Heart left ventricle (tissue), 16 donors: ENCODE data around the gene SLC26A4. TPM values are rescaled to one million over a fixed set of nuclear protein-coding genes. Genes with fewer than 3 reads are reported as not detected.
A peak's percentile ranks its signal among the peaks of the same experiment; 100 is the strongest.

Source experiments
- ATAC-seq, 4 donors: fragments of 200-7000 bp; cut with Tn5 transposase; one replicate each; pipeline ENCODE4 v1.9.1; 2020 to 2022; ENCODE audit warnings: moderate library complexity in 4 of 4, mild to moderate bottlenecking in 3 of 4, moderate number of reproducible peaks in 1 of 4
- DNase-seq, 5 donors: peaks; one replicate each; pipeline ENCODE4 v3.0.0-alpha.2; 2020
- H3K27ac ChIP-seq, 12 donors: fragments of 200-600 bp; sonication (generic) in 4 of 12; one replicate each; pipeline versions ENCODE4 v1.5.0 to v1.8.0; 2016 to 2022; ENCODE audit warnings: mild to moderate bottlenecking in 2 of 12
- H3K27me3 ChIP-seq, 9 donors: fragments of 200-600 bp; sonication (generic) in 2 of 9; one replicate each; pipeline versions ENCODE4 v1.5.1 to v1.8.0; 2016 to 2022; ENCODE audit warnings: mild to moderate bottlenecking in 3 of 9
- H3K36me3 ChIP-seq, 9 donors: fragments of 200-600 bp; sonication (generic) in 2 of 9; one replicate each; pipeline versions ENCODE4 v1.5.0 to v1.8.0; 2018 to 2022; ENCODE audit warnings: mild to moderate bottlenecking in 2 of 9
- H3K4me1 ChIP-seq, 12 donors: fragments of 200-600 bp; sonication (generic) in 4 of 12; one replicate each; pipeline versions ENCODE4 v1.5.0 to v1.8.0; 2016 to 2022; ENCODE audit warnings: mild to moderate bottlenecking in 3 of 12
- H3K4me3 ChIP-seq, 12 donors: fragments of 200-600 bp; sonication (generic) in 4 of 12; one replicate each; pipeline versions ENCODE4 v1.5.0 to v1.8.0; 2017 to 2022; ENCODE audit warnings: mild to moderate bottlenecking in 9 of 12, moderate library complexity in 4 of 12
- H3K9me3 ChIP-seq, 12 donors: fragments of 200-600 bp; sonication (generic) in 4 of 12; one replicate each; pipeline versions ENCODE4 v1.5.0 to v1.8.0; 2016 to 2022; ENCODE audit warnings: mild to moderate bottlenecking in 1 of 12
- POLR2A ChIP-seq, 2 donors: fragments of 450-650 bp; IDR thresholded peaks; one replicate each; pipeline ENCODE4 v1.6.1; 2017; ENCODE audit warnings: antibody characterized with exemption in 2 of 2, mild to moderate bottlenecking in 2 of 2, moderate library complexity in 2 of 2
- WGBS, 4 donors: extraction: QIAGEN DNeasy Blood & Tissue Kit in 2 of 4; methylation state at CpG; one replicate each; pipeline versions ENCODE4 v1.1.5 to v1.1.7; 2013 to 2018; 5-methylcytosine and 5-hydroxymethylcytosine counted together
- intact Hi-C, 10 donors: fragments of 100-400 bp; cut with DNase I; formaldehyde crosslinking; loops; one replicate each; pipeline versions ENCODE4 v1.11.1 to v1.14.2; 2022
- polyA plus RNA-seq, 2 donors: library from polyadenylated mRNA; stranded (reverse); fragments of 200-250 nt; gene quantifications; one replicate each; pipeline ENCODE4 v1.2.3, GENCODE V29; 2013
- total RNA-seq, 9 donors: library from RNA; depleted of rRNA in 2 of 9; stranded (reverse); fragments of >200 nt in 2 of 9; fragmentation: NEBNext Ultra II Directional in 3 of 9; extraction: Animal tissue kit (Norgen Biotek cat#: 25700) in 3 of 9; gene quantifications; one replicate each; pipeline versions ENCODE4 v1.1.0 to v1.2.4, GENCODE V29; 2016 to 2023
- TF ChIP-seq, protein P1 (sequence below), 12 donors: fragments of 200-600 bp; sonication (generic) in 4 of 12; IDR thresholded peaks; one replicate each; pipeline versions ENCODE4 v1.5.0 to v1.8.0; 2018 to 2022; ENCODE audit warnings: antibody characterized with exemption in 12 of 12, mild to moderate bottlenecking in 5 of 12
- donor health status: ischemic (EF 13 %, LVEDD 7.1; RV severe dilation, severe dysfunction).
- donor health status: healthy with polysubstance abuse.
- donor health status: DM: no; HTN: yes; CAD: no.
- donor health status: DM: no; HTN: no; CAD: no.
- donor health status: ischemic (EF 25% LVEDD 6.9; RV normal size, moderate dysfunction).
- donor health status: ischemic (EF 25% LVEDD 5.7; RV mildly dilated, moderate dysfunction).
- donor health status: healthy.
- donor health status: DM: yes; HTN: yes; CAD: no.
- donor health status: ischemic (EF 35%, LVEDD 5.7; RV mildly dilated, moderate dysfunction).
- donor health status: nonischemic (EF 11% LVEDD 7.7; RV severe dilation, severe dysfunction).
- donor health status: DM: yes; HTN: yes; CAD: no.
- donor health status: PGD.
- donor health status: ischemic (EF 29% LVEDD 5.4; RV normal size, mild dysfunction).
- donor health status: nonischemic (EF 23%, LVEDD 6.1; RV moderate dilation, normal function).

SLC26A4 gene
- total and polyA plus RNA-seq, 11 donors: 0.19 to 1.8 (median 0.42) TPM

DNA sequence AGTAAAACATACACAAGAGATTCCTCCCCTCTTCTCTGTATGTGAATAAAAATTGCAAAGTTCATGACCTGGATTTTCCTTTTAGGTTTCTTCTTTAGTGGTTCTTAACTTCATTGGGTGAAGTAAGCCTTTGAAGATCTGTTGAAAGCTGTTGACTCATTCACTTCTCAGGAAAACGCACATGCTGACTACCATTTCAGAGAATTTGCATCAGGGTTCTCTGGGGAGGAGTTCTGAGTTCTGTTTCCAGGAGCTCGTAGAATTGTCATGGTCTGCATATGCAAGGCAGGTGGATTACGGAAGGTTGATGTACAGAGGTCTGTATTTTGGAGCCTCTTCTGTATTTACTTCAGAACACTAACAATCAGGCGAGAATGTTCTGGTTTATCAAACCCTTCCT, 962 bp upstream of the SLC26A4 start:
- H3K9me3 ChIP-seq: no peaks in the 10 kb centered on the region
- ATAC-seq (no peak), DNase-seq (no peak)
- intact Hi-C loops: no loop called here
- no peak overlapping the region for H3K4me3 ChIP-seq
- no peak overlapping the region for H3K27ac ChIP-seq
- WGBS, 4 donors: 93 to 97% (median 95%) methylated on average over 4 of the region's 4 CpGs
- H3K36me3 ChIP-seq: no peaks in the 10 kb centered on the region
- no peak for TF ChIP-seq POLR2A (IDR thresholded peaks at IDR 0.05)
- TF ChIP-seq, protein P1, sequence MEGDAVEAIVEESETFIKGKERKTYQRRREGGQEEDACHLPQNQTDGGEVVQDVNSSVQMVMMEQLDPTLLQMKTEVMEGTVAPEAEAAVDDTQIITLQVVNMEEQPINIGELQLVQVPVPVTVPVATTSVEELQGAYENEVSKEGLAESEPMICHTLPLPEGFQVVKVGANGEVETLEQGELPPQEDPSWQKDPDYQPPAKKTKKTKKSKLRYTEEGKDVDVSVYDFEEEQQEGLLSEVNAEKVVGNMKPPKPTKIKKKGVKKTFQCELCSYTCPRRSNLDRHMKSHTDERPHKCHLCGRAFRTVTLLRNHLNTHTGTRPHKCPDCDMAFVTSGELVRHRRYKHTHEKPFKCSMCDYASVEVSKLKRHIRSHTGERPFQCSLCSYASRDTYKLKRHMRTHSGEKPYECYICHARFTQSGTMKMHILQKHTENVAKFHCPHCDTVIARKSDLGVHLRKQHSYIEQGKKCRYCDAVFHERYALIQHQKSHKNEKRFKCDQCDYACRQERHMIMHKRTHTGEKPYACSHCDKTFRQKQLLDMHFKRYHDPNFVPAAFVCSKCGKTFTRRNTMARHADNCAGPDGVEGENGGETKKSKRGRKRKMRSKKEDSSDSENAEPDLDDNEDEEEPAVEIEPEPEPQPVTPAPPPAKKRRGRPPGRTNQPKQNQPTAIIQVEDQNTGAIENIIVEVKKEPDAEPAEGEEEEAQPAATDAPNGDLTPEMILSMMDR (IDR thresholded peaks at IDR 0.05): no peak
- H3K4me1 ChIP-seq: peaks cover 0 to 21% (median 12%) of the 10 kb centered on the region in 12 donors
- peaks cover 0 to 34% (median 13%) of the 10 kb centered on the region in 9 donors for H3K27me3 ChIP-seq

- Histone ChIP-seq H3K9me3 (no peaks in the 10 kb centered on the region), H3K27me3 (peaks cover 0 to 34% (median 13%) of the 10 kb centered on the region in 9 donors), H3K27ac (no peak overlapping the region), H3K4me3 (peak overlapping the region; percentile 31 to 65 (median 54)), H3K36me3 (no peaks in the 10 kb centered on the region), H3K4me1 (peaks cover 0 to 21% (median 12%) of the 10 kb centered on the region in 12 donors)
- DNase-seq (peak; percentile 32 to 75 (median 63)), ATAC-seq (peak; percentile 47 to 89 (median 84))
- no peak for TF ChIP-seq POLR2A (IDR thresholded peaks at IDR 0.05)
- TF ChIP-seq, protein P1 (IDR thresholded peaks at IDR 0.05): peak in 5 of 12 donors; percentile 10 to 45 (median 15)
- WGBS, 4 donors: 0 to 1% (median 1%) methylated on average over 42 to 73 of the region's 73 CpGs
- intact Hi-C loops: no loop called here
Measured at GRCh38 chr7:107661081-107661864, 645 bp downstream of the SLC26A4 start.

DNA sequence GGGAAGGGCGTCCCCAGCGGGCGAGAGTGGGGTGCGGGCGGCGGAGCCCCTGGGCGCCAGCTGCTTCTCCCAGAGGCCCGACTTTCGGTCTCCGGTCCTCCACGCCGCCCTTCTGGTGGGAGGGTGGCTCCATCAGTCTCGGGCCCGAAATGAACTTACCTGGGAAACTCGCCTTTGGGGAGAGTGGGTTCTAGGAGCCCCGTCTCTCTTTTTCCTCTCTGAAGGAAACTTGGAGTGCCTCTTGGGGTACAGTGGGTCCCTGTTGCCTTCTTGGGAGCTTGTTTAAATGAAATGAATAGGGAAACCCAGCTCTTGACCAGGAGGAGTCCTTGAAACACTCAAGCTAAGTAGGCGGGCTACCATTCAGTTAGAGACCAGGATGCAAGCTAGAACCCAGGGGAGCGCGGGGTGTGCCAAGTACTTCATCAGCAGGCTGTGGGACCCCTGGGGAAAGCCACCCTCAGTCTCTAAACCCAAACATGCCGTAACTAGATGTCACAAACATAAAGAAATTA, 1.3 kb downstream of the SLC26A4 start:
- H3K36me3 ChIP-seq: no peaks in the 10 kb centered on the region
- TF ChIP-seq, protein P1 (IDR thresholded peaks at IDR 0.05): no peak
- no peak for TF ChIP-seq POLR2A (IDR thresholded peaks at IDR 0.05)
- 16 to 25% (median 20%) methylated on average over 13 to 20 of the region's 20 CpGs for WGBS, 4 donors
- no peaks in the 10 kb centered on the region for H3K9me3 ChIP-seq
- peaks cover 0 to 34% (median 13%) of the 10 kb centered on the region in 9 donors for H3K27me3 ChIP-seq
- peaks cover 0 to 21% (median 12%) of the 10 kb centered on the region in 12 donors for H3K4me1 ChIP-seq
- peak overlapping the region; percentile 31 to 65 (median 54) for H3K4me3 ChIP-seq
- H3K27ac ChIP-seq: no peak overlapping the region
- no peak for DNase-seq
- ATAC-seq: peak in 1 of 4 donors; percentile 37
- intact Hi-C loops: no loop called here

- peaks cover 0 to 21% (median 12%) of the 10 kb centered on the region in 12 donors for H3K4me1 ChIP-seq
- no peak overlapping the region for H3K27ac ChIP-seq
- intact Hi-C loops: no loop called here
- ATAC-seq (no peak), DNase-seq (no peak)
- no peaks in the 10 kb centered on the region for H3K36me3 ChIP-seq
- H3K9me3 ChIP-seq: no peaks in the 10 kb centered on the region
- 86 to 92% (median 90%) methylated on average over 4 of the region's 4 CpGs for WGBS, 4 donors
- H3K4me3 ChIP-seq: no peak overlapping the region
- H3K27me3 ChIP-seq: peaks cover 0 to 34% (median 13%) of the 10 kb centered on the region in 9 donors
- no peak for TF ChIP-seq POLR2A (IDR thresholded peaks at IDR 0.05)
- TF ChIP-seq, protein P1 (IDR thresholded peaks at IDR 0.05): no peak
Measured at GRCh38 chr7:107663196-107663595, 2.6 kb downstream of the SLC26A4 start.
